Left hindlimb (tissue), 1 donor: ENCODE data around the gene BRF1.
"Not testable (repeated sequence)": the region's sequence is repeated elsewhere in the genome, so short reads cannot be mapped to it uniquely, and the experiment has no call there.

Experiments
- DNase-seq: peaks from one replicate; pipeline ENCODE4 v3.0.0-alpha.2; 2018

The BRF1 gene

GRCh38 chr14:105287249-105288102 is 13.3 kb downstream of the BRF1 start:
- no peak for DNase-seq

- no peak for DNase-seq
Observed at GRCh38 chr14:105286759-105287144, 14.0 kb downstream of the BRF1 start.

- DNase-seq, result no peak
Observed at GRCh38 chr14:105285174-105285573, 15.6 kb downstream of the BRF1 start.

GRCh38 chr14:105283899-105284298 is 16.9 kb downstream of the BRF1 start:
- DNase-seq, result no peak

- no peak for DNase-seq
Observed at GRCh38 chr14:105283028-105283427, 17.8 kb downstream of the BRF1 start.

- no peak for DNase-seq
Observed at GRCh38 chr14:105282098-105282725, 18.6 kb downstream of the BRF1 start.

- DNase-seq, result no peak
Observed at GRCh38 chr14:105281371-105282097, 19.3 kb downstream of the BRF1 start.

- DNase-seq, result no peak
Observed at GRCh38 chr14:105280525-105280924, 20.3 kb downstream of the BRF1 start.

- no peak for DNase-seq
Observed at GRCh38 chr14:105279642-105280361, 21.0 kb downstream of the BRF1 start.

GRCh38 chr14:105277448-105277847 is 23.4 kb downstream of the BRF1 start:
- not testable (repeated sequence) for DNase-seq

- no peak for DNase-seq
Observed at GRCh38 chr14:105275267-105275946, 25.4 kb downstream of the BRF1 start.

- DNase-seq, result no peak
Observed at GRCh38 chr14:105274637-105275036, 26.2 kb downstream of the BRF1 start.

- no peak for DNase-seq
Observed at GRCh38 chr14:105273062-105273461, 27.7 kb downstream of the BRF1 start.

GRCh38 chr14:105272623-105273022 is 28.2 kb downstream of the BRF1 start:
- no peak for DNase-seq

- DNase-seq, result no peak
Observed at GRCh38 chr14:105271224-105271890, 29.4 kb downstream of the BRF1 start.

GRCh38 chr14:105269405-105269804 is 31.4 kb downstream of the BRF1 start:
- DNase-seq, result no peak

GRCh38 chr14:105268736-105269354 is 32.0 kb downstream of the BRF1 start:
- no peak for DNase-seq

GRCh38 chr14:105267820-105268548 is 32.8 kb downstream of the BRF1 start:
- DNase-seq, result no peak

GRCh38 chr14:105261781-105262180 is 39.0 kb downstream of the BRF1 start:
- DNase-seq, result no peak

GRCh38 chr14:105260959-105261358 is 39.8 kb downstream of the BRF1 start:
- no peak for DNase-seq

- DNase-seq, result no peak
Observed at GRCh38 chr14:105258846-105259245, 42.0 kb downstream of the BRF1 start.
